ENCODE data around the gene PPARD. TPM values are rescaled to one million over a fixed set of nuclear protein-coding genes. Genes with fewer than 3 reads are reported as not detected.
A peak's percentile ranks its signal among the peaks of the same experiment; 100 is the strongest.

The PPARD gene
- total and polyA plus RNA-seq, 2 experiments from 2014 or later, result 15.9 to 21.7 TPM

- H3K9ac ChIP-seq, result no peak overlapping the region
- no peaks in the 10 kb centered on the region for H4K20me1 ChIP-seq (ENCODE audit: insufficient read depth)
- WGBS, 2 experiments (ENCODE audit: low coverage in 1 of 2, low lambda C conversion rate in 2 of 2, missing lambda C conversion rate in 2 of 2), result 64 to 68% methylated on average over 5 of the region's 5 CpGs
- H3F3A ChIP-seq (ENCODE audit: insufficient read depth), result peaks cover 5% of the 10 kb centered on the region; the same call in 1 of the 2 replicates
- H2AFZ ChIP-seq, result no peak overlapping the region
- no peaks in the 10 kb centered on the region for H3K9me3 ChIP-seq (ENCODE audit: low read depth)
- H3K9me2 ChIP-seq (ENCODE audit: insufficient read depth), result no peaks in the 10 kb centered on the region
- H3K27me3 ChIP-seq (replicated peaks; ENCODE audit: insufficient read depth), result no peaks in the 10 kb centered on the region
- H3K4me1 ChIP-seq (ENCODE audit: insufficient read depth), result peaks cover 12% of the 10 kb centered on the region
- H3K4me2 ChIP-seq (ENCODE audit: unreplicated experiment), result no peak overlapping the region
- H3K27ac ChIP-seq, result no peak overlapping the region
- in situ Hi-C loops (cut with MboI), result no loop called here
- H3K4me3 ChIP-seq, result no peak overlapping the region
- no peak for TF ChIP-seq EZH2 (IDR thresholded peaks at IDR 0.05; ENCODE audit: insufficient read depth, poor library complexity, severe bottlenecking)
- TF ChIP-seq EZH2phosphoT487 (IDR thresholded peaks at IDR 0.05; ENCODE audit: insufficient read depth, low read depth), result no peak
- H3K36me3 ChIP-seq (ENCODE audit: low read depth), result peaks cover 3% of the 10 kb centered on the region
- peaks cover 6% of the 10 kb centered on the region; the same call in 1 of the 2 replicates for H3K79me2 ChIP-seq (ENCODE audit: insufficient read depth)
- DNase-seq, result peak; percentile 40
Measured at GRCh38 chr6:35419417-35419816, 77.1 kb downstream of the PPARD start.

- in situ Hi-C loops (cut with MboI), result no loop called here
- no peaks in the 10 kb centered on the region for H3K9me2 ChIP-seq (ENCODE audit: insufficient read depth)
- no peaks in the 10 kb centered on the region for H4K20me1 ChIP-seq (ENCODE audit: insufficient read depth)
- H3K36me3 ChIP-seq (ENCODE audit: low read depth), result peaks cover 8% of the 10 kb centered on the region
- H3K9ac ChIP-seq, result no peak overlapping the region
- no peak overlapping the region for H2AFZ ChIP-seq
- peaks cover 6% of the 10 kb centered on the region; the same call in 1 of the 2 replicates for H3K79me2 ChIP-seq (ENCODE audit: insufficient read depth)
- 97 to 98% methylated on average over 14 of the region's 14 CpGs for WGBS, 2 experiments (ENCODE audit: low coverage in 1 of 2, low lambda C conversion rate in 2 of 2, missing lambda C conversion rate in 2 of 2)
- no peaks in the 10 kb centered on the region for H3K9me3 ChIP-seq (ENCODE audit: low read depth)
- no peak overlapping the region for H3K4me2 ChIP-seq (ENCODE audit: unreplicated experiment)
- DNase-seq, result no peak
- H3K4me3 ChIP-seq, result no peak overlapping the region
- peaks cover 13% of the 10 kb centered on the region for H3K4me1 ChIP-seq (ENCODE audit: insufficient read depth)
- H3F3A ChIP-seq (ENCODE audit: insufficient read depth), result peaks cover 5% of the 10 kb centered on the region; the same call in 1 of the 2 replicates
- H3K27ac ChIP-seq, result no peak overlapping the region
- TF ChIP-seq EZH2phosphoT487 (IDR thresholded peaks at IDR 0.05; ENCODE audit: insufficient read depth, low read depth), result no peak
- H3K27me3 ChIP-seq (replicated peaks; ENCODE audit: insufficient read depth), result no peaks in the 10 kb centered on the region
Measured at GRCh38 chr6:35419961-35420360, 77.6 kb downstream of the PPARD start.

- Histone ChIP-seq H3K9me3 (ENCODE audit: low read depth) (no peaks in the 10 kb centered on the region), H3K79me2 (ENCODE audit: insufficient read depth) (no peaks in the 10 kb centered on the region; the same call in 1 of the 2 replicates), H3K27me3 (replicated peaks; ENCODE audit: insufficient read depth) (no peaks in the 10 kb centered on the region), H3K27ac (peak overlapping the region; percentile 74), H3K4me3 (no peak overlapping the region), H3K36me3 (ENCODE audit: low read depth) (peaks cover 11% of the 10 kb centered on the region), H3K4me1 (ENCODE audit: insufficient read depth) (peaks cover 42% of the 10 kb centered on the region), H3F3A (ENCODE audit: insufficient read depth) (peaks cover 13% of the 10 kb centered on the region), H3K4me2 (ENCODE audit: unreplicated experiment) (peak overlapping the region; percentile 41), H3K9ac (peak overlapping the region; percentile 25; the same call in 1 of the 2 replicates), H3K9me2 (ENCODE audit: insufficient read depth) (no peaks in the 10 kb centered on the region), H2AFZ (no peak overlapping the region), H4K20me1 (ENCODE audit: insufficient read depth) (no peaks in the 10 kb centered on the region)
- 0 to 3% methylated on average over 3 of the region's 3 CpGs for WGBS, 2 experiments (ENCODE audit: low coverage in 1 of 2, low lambda C conversion rate in 2 of 2, missing lambda C conversion rate in 2 of 2)
- no peak for TF ChIP-seq EZH2phosphoT487 (IDR thresholded peaks at IDR 0.05; ENCODE audit: insufficient read depth, low read depth)
- TF ChIP-seq EZH2 (IDR thresholded peaks at IDR 0.05; ENCODE audit: insufficient read depth, poor library complexity, severe bottlenecking), result no peak
- DNase-seq, result peak; percentile 93
- in situ Hi-C loops (cut with MboI), result no loop called here
Measured at GRCh38 chr6:35425284-35425683, 82.9 kb downstream of the PPARD start.

GRCh38 chr6:35426074-35426473, 83.7 kb downstream of the PPARD start:
- H3K9me3 ChIP-seq (ENCODE audit: low read depth), result no peaks in the 10 kb centered on the region
- in situ Hi-C loops (cut with MboI), result no loop called here
- H3K9me2 ChIP-seq (ENCODE audit: insufficient read depth), result no peaks in the 10 kb centered on the region
- H4K20me1 ChIP-seq (ENCODE audit: insufficient read depth), result no peaks in the 10 kb centered on the region
- no peak overlapping the region for H2AFZ ChIP-seq
- no peaks in the 10 kb centered on the region for H3K27me3 ChIP-seq (replicated peaks; ENCODE audit: insufficient read depth)
- no peak for DNase-seq
- TF ChIP-seq EZH2 (IDR thresholded peaks at IDR 0.05; ENCODE audit: insufficient read depth, poor library complexity, severe bottlenecking) (no peak), EZH2phosphoT487 (IDR thresholded peaks at IDR 0.05; ENCODE audit: insufficient read depth, low read depth) (no peak)
- peaks cover 11% of the 10 kb centered on the region for H3K36me3 ChIP-seq (ENCODE audit: low read depth)
- H3K79me2 ChIP-seq (ENCODE audit: insufficient read depth), result no peaks in the 10 kb centered on the region; the same call in 1 of the 2 replicates
- no peak overlapping the region for H3K4me3 ChIP-seq
- peak overlapping the region; percentile 12; the same call in 1 of the 2 replicates for H3K27ac ChIP-seq
- H3F3A ChIP-seq (ENCODE audit: insufficient read depth), result peaks cover 14% of the 10 kb centered on the region
- H3K9ac ChIP-seq, result no peak overlapping the region
- peaks cover 42% of the 10 kb centered on the region for H3K4me1 ChIP-seq (ENCODE audit: insufficient read depth)
- WGBS, 2 experiments (ENCODE audit: low coverage in 1 of 2, low lambda C conversion rate in 2 of 2, missing lambda C conversion rate in 2 of 2), result 92 to 95% methylated on average over 8 of the region's 8 CpGs
- H3K4me2 ChIP-seq (ENCODE audit: unreplicated experiment), result no peak overlapping the region
